Neutrophil (primary cell): Measurements from ENCODE around the gene RFC5.

Experiments used
- H3K27ac ChIP-seq: fragments of 200-600 bp; sonication (generic); 2 replicates; pipeline ENCODE4 v1.5.1; 2016; ENCODE audit warnings: mild to moderate bottlenecking, moderate library complexity
- H3K27me3 ChIP-seq: fragments of 200-600 bp; sonication (generic); 2 replicates; pipeline ENCODE4 v1.6.0; 2016; ENCODE audit warnings: mild to moderate bottlenecking
- H3K36me3 ChIP-seq: fragments of 200-600 bp; sonication (generic); 2 replicates; pipeline ENCODE4 v1.5.1; 2017
- H3K4me1 ChIP-seq, 2 experiments: fragments of 200-600 bp in 1 of 2; sonication (generic) in 1 of 2; 1 replicate in 1 of 2; 2 replicates in 1 of 2; pipeline versions ENCODE4 v1.5.1 to v1.6.1; 2013 to 2016; ENCODE audit warnings: low read depth in 1 of 2, low read length in 1 of 2, mild to moderate bottlenecking in 1 of 2, moderate library complexity in 1 of 2; ENCODE audit not compliant: control insufficient read depth in 1 of 2, insufficient read depth in 1 of 2
- H3K4me3 ChIP-seq, 2 experiments: fragments of 200-600 bp in 1 of 2; sonication (generic) in 1 of 2; 1 replicate in 1 of 2; 2 replicates in 1 of 2; pipeline ENCODE4 v1.5.1; 2013 to 2016; ENCODE audit warnings: low read depth in 1 of 2, low read length in 1 of 2, mild to moderate bottlenecking in 1 of 2, moderate library complexity in 1 of 2
- H3K9me3 ChIP-seq: fragments of 200-600 bp; sonication (generic); 2 replicates; pipeline ENCODE4 v1.5.1; 2016
- TF ChIP-seq, protein P1 (sequence below): fragments of 200-600 bp; sonication (generic); IDR thresholded peaks from 2 replicates; pipeline ENCODE4 v1.5.1; 2016; ENCODE audit warnings: antibody characterized with exemption

Gene RFC5

DNA sequence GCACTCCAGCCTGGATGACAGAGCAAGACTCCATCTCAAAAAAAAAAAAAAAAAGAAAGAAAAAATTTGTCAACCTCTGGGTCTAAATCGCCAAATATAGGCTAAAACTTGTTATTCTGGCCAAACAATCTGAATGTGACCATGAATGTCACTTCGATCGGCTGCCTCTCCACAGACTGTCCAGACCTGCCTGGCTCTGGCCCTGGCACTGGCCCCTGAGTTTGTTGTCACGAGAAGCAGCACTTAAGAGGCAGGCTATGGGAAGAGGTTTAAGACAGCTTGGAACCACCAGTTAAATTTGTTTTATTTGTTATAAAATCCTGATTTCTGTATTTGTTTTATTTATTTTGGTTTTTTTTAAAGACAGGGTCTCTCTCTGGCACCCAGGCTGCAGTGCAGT is 29.9 kb downstream of the RFC5 start:
- H3K9me3 ChIP-seq = no peaks in the 10 kb centered on the region
- no peak overlapping the region for H3K27ac ChIP-seq
- peaks cover 59% of the 10 kb centered on the region for H3K36me3 ChIP-seq
- H3K27me3 ChIP-seq = no peaks in the 10 kb centered on the region
- TF ChIP-seq, protein P1, sequence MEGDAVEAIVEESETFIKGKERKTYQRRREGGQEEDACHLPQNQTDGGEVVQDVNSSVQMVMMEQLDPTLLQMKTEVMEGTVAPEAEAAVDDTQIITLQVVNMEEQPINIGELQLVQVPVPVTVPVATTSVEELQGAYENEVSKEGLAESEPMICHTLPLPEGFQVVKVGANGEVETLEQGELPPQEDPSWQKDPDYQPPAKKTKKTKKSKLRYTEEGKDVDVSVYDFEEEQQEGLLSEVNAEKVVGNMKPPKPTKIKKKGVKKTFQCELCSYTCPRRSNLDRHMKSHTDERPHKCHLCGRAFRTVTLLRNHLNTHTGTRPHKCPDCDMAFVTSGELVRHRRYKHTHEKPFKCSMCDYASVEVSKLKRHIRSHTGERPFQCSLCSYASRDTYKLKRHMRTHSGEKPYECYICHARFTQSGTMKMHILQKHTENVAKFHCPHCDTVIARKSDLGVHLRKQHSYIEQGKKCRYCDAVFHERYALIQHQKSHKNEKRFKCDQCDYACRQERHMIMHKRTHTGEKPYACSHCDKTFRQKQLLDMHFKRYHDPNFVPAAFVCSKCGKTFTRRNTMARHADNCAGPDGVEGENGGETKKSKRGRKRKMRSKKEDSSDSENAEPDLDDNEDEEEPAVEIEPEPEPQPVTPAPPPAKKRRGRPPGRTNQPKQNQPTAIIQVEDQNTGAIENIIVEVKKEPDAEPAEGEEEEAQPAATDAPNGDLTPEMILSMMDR = no peak
- no peaks in the 10 kb centered on the region for H3K4me1 ChIP-seq
- H3K4me3 ChIP-seq = no peak overlapping the region

DNA sequence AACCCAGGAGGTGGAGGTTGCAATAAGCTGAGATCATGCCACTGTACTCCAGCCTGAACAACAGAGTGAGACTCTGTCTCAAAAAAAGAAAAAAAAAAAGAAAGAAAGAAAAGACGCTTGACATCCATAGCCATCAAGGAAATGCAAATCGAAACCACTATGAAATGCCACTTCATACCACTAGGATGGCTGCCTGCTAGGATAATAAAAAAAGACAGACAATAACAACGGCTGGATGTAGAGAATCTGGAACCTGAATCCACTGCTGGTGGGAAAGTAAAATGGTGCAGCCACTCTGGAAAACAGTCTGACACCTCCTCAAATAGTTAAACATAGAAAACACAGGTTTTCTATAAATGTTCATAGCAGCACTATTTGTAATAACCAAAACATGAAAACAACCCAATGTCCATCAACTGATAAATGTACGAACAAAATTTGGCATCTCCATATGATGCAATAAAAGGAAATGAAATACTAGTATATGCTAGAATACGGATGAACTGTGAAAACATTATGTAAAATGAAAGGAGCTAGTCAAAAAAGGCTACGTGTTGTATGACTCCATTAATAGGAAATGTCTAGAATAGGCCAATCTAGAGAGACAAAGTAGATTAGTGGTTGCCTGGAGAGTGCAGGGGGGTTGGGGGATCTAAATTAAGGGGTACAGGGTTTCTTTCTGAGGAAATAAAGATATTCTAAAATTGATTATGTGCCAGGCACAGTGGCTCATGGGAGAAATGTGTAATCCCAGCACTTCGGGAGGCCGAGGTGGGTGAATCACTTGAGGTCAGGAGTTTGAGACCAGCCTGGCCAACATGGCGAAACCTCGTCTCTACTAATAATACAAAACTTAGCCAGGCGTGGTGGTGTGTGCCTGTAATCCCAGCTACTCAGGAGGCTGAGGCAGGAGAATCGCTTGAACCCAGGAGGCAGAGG is 34.7 kb downstream of the RFC5 start:
- H3K9me3 ChIP-seq = no peaks in the 10 kb centered on the region
- TF ChIP-seq, protein P1 = no peak
- H3K36me3 ChIP-seq = peaks cover 36% of the 10 kb centered on the region
- no peak overlapping the region for H3K4me3 ChIP-seq
- H3K27me3 ChIP-seq = no peaks in the 10 kb centered on the region
- H3K27ac ChIP-seq = no peak overlapping the region
- no peaks in the 10 kb centered on the region for H3K4me1 ChIP-seq

DNA sequence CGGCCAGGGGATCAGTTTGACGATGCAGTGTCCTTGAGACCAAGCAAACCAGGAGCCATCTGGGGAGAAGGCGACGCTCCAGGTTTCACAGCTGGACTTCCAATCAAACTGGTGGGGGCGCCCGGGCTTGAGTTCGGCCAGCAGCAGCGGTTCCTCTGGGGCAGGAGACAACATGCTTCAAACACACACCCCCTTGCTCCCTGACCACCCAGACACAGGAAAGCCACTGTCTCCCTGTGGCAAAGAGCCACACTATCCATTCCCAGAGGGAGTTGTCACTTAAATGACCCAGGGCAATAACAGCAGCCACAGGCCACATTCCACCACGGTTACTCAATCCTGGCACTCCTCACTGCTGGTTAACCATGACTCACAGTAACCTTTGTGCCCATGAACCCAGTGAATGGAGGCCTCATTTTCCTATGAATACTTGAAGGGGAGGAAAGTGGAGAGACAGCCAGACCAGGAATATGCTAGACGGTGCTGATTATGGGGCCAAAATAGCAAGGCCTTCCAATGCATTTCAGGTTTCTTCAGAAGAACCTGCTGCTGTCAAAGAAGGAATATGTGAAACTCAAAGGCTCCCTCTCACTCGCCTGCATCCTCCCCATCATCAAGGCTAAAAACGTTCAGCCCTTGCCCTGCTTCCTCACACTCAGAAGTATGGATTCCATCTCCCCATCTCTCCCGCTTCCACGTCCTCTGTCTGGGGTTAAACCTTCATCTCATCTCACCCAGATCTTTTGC is 36.0 kb downstream of the RFC5 start:
- H3K27ac ChIP-seq = no peak overlapping the region
- TF ChIP-seq, protein P1 = no peak

DNA sequence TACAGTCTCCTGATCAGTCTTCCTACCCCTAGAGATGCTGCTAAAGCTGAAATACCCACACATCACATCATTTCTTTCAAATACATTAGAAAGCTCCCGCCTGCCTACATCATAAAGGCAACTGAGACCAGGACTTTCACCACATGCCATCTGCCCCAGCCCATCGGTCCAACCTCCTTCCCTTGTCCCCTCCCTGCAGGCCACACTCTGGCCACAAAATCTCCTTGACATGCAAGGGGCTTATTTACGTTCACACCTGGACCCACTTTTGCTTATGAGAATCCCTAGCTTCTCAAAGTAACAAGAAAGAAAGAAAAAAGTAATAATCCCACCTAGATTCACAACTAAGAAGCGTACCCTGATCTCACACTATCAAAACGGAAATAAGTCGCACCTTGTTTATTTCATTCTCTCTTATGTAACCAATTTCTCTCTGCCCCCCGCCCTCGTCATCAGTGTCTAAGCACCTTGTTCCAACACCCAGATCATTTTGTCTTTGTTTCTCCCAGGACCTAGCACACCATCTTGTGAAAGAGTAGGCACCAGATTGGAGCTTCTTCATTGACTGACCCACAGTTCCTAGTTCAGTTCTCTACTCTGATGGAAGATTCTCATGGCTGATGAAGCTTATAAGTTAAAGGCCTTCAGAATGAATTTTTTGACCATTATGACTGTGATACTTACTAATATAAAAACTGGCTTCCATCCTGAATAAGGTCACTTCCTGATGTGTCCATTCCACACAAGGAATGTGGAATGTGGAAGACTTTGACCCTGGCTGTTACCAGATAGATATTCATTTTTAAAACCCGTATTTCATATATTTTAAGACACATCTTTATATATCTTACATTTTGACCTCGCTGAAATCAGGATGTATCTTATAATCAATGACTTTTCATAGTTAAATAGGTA is 36.8 kb downstream of the RFC5 start:
- H3K27ac ChIP-seq = no peak overlapping the region
- H3K36me3 ChIP-seq = peaks cover 23% of the 10 kb centered on the region
- no peaks in the 10 kb centered on the region for H3K4me1 ChIP-seq
- no peaks in the 10 kb centered on the region for H3K27me3 ChIP-seq
- no peak overlapping the region for H3K4me3 ChIP-seq
- no peaks in the 10 kb centered on the region for H3K9me3 ChIP-seq
- TF ChIP-seq, protein P1 = no peak

More for the DNA sequence above, 36.0 kb downstream of the RFC5 start:
- no peaks in the 10 kb centered on the region for H3K27me3 ChIP-seq
- peaks cover 29% of the 10 kb centered on the region for H3K36me3 ChIP-seq
- no peaks in the 10 kb centered on the region for H3K9me3 ChIP-seq
- H3K4me3 ChIP-seq = no peak overlapping the region
- no peaks in the 10 kb centered on the region for H3K4me1 ChIP-seq

DNA sequence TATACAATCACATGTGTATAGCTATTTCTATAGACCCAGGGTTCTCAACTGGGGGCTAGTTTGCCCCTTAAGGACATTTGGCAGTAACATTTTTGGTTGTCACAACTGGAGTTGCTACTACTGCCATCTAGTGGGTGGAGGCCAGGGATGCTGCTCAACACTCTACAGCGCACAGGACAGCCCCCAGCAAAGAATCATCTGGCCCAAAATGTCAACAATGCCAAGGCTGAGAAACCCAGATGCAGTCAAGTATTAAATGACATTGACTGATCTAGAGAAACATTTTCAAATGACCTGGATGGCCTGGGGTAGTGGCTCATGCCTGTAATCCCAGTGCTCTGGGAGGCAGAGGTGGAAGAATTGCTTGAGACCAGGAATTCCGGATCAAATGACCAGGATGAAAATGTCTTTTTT is 38.6 kb downstream of the RFC5 start:
- peaks cover 4 to 5% of the 10 kb centered on the region in 2 experiments for H3K4me1 ChIP-seq
- TF ChIP-seq, protein P1 = peak; percentile 65
- peaks cover 22% of the 10 kb centered on the region for H3K36me3 ChIP-seq
- no peak overlapping the region for H3K27ac ChIP-seq
- no peaks in the 10 kb centered on the region for H3K27me3 ChIP-seq
- H3K9me3 ChIP-seq = no peaks in the 10 kb centered on the region
- no peak overlapping the region for H3K4me3 ChIP-seq
